Measurements from ENCODE around the gene BGN.

- TF ChIP-seq, protein P1, sequence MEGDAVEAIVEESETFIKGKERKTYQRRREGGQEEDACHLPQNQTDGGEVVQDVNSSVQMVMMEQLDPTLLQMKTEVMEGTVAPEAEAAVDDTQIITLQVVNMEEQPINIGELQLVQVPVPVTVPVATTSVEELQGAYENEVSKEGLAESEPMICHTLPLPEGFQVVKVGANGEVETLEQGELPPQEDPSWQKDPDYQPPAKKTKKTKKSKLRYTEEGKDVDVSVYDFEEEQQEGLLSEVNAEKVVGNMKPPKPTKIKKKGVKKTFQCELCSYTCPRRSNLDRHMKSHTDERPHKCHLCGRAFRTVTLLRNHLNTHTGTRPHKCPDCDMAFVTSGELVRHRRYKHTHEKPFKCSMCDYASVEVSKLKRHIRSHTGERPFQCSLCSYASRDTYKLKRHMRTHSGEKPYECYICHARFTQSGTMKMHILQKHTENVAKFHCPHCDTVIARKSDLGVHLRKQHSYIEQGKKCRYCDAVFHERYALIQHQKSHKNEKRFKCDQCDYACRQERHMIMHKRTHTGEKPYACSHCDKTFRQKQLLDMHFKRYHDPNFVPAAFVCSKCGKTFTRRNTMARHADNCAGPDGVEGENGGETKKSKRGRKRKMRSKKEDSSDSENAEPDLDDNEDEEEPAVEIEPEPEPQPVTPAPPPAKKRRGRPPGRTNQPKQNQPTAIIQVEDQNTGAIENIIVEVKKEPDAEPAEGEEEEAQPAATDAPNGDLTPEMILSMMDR (conservative IDR thresholded peaks at IDR 0.05; ENCODE audit: low read depth, low read length) = no peak
- TF ChIP-seq EZH2 (IDR thresholded peaks at IDR 0.05; ENCODE audit: low read length, unreplicated experiment) = no peak
These were observed 20.1 kb upstream of the BGN start for GRCh38 chrX:153474718-153475117.
